Psoas muscle (tissue), 8 donors: ENCODE results near the gene SMIM44. TPM values are rescaled to one million over a fixed set of nuclear protein-coding genes. Genes with fewer than 3 reads are reported as not detected.

Source experiments
- ATAC-seq, 4 donors: fragments of 200-7000 bp; cut with Tn5 transposase; one replicate each; pipeline ENCODE4 v1.9.1; 2020; ENCODE audit warnings: moderate library complexity in 3 of 4, mild to moderate bottlenecking in 2 of 4
- DNase-seq, 2 donors: peaks; one replicate each; pipeline ENCODE4 v3.0.0-alpha.2; 2020
- H3K27ac ChIP-seq: fragments of 200-600 bp; one replicate; pipeline ENCODE4 v1.8.0; 2022
- H3K27me3 ChIP-seq, 3 donors: fragments of 200-600 bp in 1 of 3; one replicate each; pipeline versions ENCODE4 v1.6.1 to v1.8.0; 2013 to 2022; ENCODE audit warnings: low read length in 2 of 3, mild to moderate bottlenecking in 2 of 3, moderate library complexity in 1 of 3; ENCODE audit not compliant: insufficient read depth in 3 of 3
- H3K36me3 ChIP-seq, 2 donors: fragments of 200-600 bp in 1 of 2; one replicate each; pipeline versions ENCODE4 v1.6.1 to v1.8.0; 2013 to 2022; ENCODE audit warnings: low read depth in 1 of 2, mild to moderate bottlenecking in 1 of 2, moderate library complexity in 1 of 2; ENCODE audit not compliant: insufficient read depth in 1 of 2
- H3K4me1 ChIP-seq: fragments of 200-600 bp; one replicate; pipeline ENCODE4 v1.8.0; 2022
- H3K4me3 ChIP-seq: fragments of 200-600 bp; one replicate; pipeline ENCODE4 v1.8.0; 2022; ENCODE audit warnings: mild to moderate bottlenecking
- H3K9me3 ChIP-seq: fragments of 200-600 bp; one replicate; pipeline ENCODE4 v1.8.0; 2022
- CTCF ChIP-seq: fragments of 200-600 bp; IDR thresholded peaks from one replicate; pipeline ENCODE4 v1.8.0; 2022; ENCODE audit warnings: antibody characterized with exemption
- WGBS, 3 donors: extraction: QIAGEN DNeasy Blood & Tissue Kit; methylation state at CpG; one replicate each; pipeline versions ENCODE4 v1.1.6 to v1.1.7; 2013; 5-methylcytosine and 5-hydroxymethylcytosine counted together
- intact Hi-C, 2 donors: fragments of 100-400 bp; cut with DNase I; formaldehyde crosslinking; loops; one replicate each; pipeline versions ENCODE4 v1.11.0 to v1.14.2; 2022
- polyA plus RNA-seq, 3 donors: library from polyadenylated mRNA; stranded (reverse); fragments of 200-250 nt; gene quantifications; one replicate each; pipeline ENCODE4 v1.2.3, GENCODE V29; 2013
- total RNA-seq, 4 donors: library from RNA; stranded (reverse); fragmentation: NEBNext Ultra II Directional in 2 of 4; extraction: Animal tissue kit (Norgen Biotek cat#: 25700) in 2 of 4; gene quantifications; one replicate each; pipeline versions ENCODE4 v1.2.1 to v1.2.4, GENCODE V29; 2021 to 2023
- donor health status: healthy with polysubstance abuse.
- donor health status: DM: no; HTN: no; CAD: no; lungs with moderate emphysema.
- donor health status: Bipolar disorder and iron deficiency.
- donor health status: healthy.
- donor health status: DM: yes; HTN: yes; CAD: no.
- donor health status: DM: no; HTN: no; CAD: no.
- donor health status: DM: no; HTN: no; CAD: no.
- donor health status: DM: yes; HTN: yes; CAD: no.

The SMIM44 gene
- total and polyA plus RNA-seq, 7 donors = not detected

GRCh38 chr19:3492919-3493318 is 9.7 kb upstream of the SMIM44 start:
- Histone ChIP-seq H3K9me3 (no peaks in the 10 kb centered on the region), H3K36me3 (peaks cover 8 to 69% of the 10 kb centered on the region in 2 donors), H3K4me1 (no peaks in the 10 kb centered on the region), H3K27ac (no peak overlapping the region), H3K4me3 (no peak overlapping the region), H3K27me3 (no peaks in the 10 kb centered on the region)
- intact Hi-C loops = no loop called here
- no peak for DNase-seq
- 91 to 95% (median 93%) methylated on average over 16 of the region's 16 CpGs for WGBS, 3 donors
- ATAC-seq = no peak
- no peak for TF ChIP-seq CTCF

GRCh38 chr19:3492131-3492839 is 9.0 kb upstream of the SMIM44 start:
- Histone ChIP-seq H3K4me1 (no peaks in the 10 kb centered on the region), H3K27me3 (no peaks in the 10 kb centered on the region), H3K4me3 (no peak overlapping the region), H3K36me3 (peaks cover 8 to 66% of the 10 kb centered on the region in 2 donors), H3K27ac (no peak overlapping the region), H3K9me3 (no peaks in the 10 kb centered on the region)
- WGBS, 3 donors = 95 to 97% (median 95%) methylated on average over 39 to 45 of the region's 45 CpGs
- no peak for TF ChIP-seq CTCF
- ATAC-seq (peak in 1 of 4 donors; percentile 17), DNase-seq (no peak)
- intact Hi-C loops = no loop called here

DNA sequence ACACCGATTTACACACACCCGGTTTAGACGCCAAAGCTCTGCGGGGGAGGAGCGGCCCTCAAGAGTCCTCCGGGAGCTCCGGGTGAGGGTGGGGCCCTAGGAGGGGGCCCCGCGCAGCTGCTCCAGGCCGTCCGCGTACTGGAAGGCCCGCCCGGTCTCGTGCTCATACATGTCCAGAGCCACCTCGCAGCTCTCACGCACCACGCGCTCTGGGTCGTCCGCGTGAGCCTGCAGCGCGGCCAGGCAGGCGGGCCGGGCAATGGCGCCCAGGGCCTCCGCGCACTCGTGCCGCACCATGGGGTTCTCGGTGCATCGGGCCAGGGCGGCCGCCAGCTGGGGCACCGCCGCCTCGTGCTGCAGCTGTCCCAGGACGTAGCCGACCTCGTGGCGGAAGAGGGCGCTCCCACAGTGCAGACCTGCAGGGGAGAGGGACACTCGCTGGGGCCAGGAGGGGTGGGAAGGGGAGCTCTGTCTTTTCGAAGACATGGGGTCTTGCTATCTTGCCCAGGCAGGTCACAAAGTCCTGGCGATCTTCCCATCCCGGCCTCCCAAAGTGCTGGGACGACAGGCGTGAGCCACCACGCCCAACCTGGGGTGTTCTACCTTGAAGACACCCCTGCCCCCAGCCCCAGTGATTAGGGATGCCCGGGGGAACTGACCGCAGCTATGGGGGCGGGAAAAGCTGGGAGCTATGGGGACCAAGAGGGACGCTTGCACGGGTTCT is 8.3 kb upstream of the SMIM44 start:
- 94 to 96% (median 95%) methylated on average over 51 to 55 of the region's 55 CpGs for WGBS, 3 donors
- Histone ChIP-seq H3K4me1 (no peaks in the 10 kb centered on the region), H3K27me3 (no peaks in the 10 kb centered on the region), H3K27ac (no peak overlapping the region), H3K4me3 (no peak overlapping the region), H3K36me3 (peaks cover 8 to 59% of the 10 kb centered on the region in 2 donors), H3K9me3 (no peaks in the 10 kb centered on the region)
- intact Hi-C loops = no loop called here
- DNase-seq = no peak
- no peak for TF ChIP-seq CTCF
- ATAC-seq = no peak

GRCh38 chr19:3482507-3483225 is 575 bp downstream of the SMIM44 start:
- no peaks in the 10 kb centered on the region for H3K4me1 ChIP-seq
- H3K27ac ChIP-seq = no peak overlapping the region
- no peak overlapping the region for H3K4me3 ChIP-seq
- intact Hi-C loops = loop anchor here in 1 of 2 donors (10.0 kb wide), 1 partner anchor 258 kb away; the partner anchor contains the start of gene CELF5
- TF ChIP-seq CTCF = no peak
- no peak for DNase-seq
- ATAC-seq = no peak
- H3K36me3 ChIP-seq = no peaks in the 10 kb centered on the region
- no peaks in the 10 kb centered on the region for H3K9me3 ChIP-seq
- peaks cover 0 to 41% (median 16%) of the 10 kb centered on the region in 3 donors for H3K27me3 ChIP-seq
- WGBS, 3 donors = 52 to 60% (median 54%) methylated on average over 41 to 49 of the region's 49 CpGs
